HepG2 (cell line): ENCODE measurements around the gene SDR42E2. TPM values are rescaled to one million over a fixed set of nuclear protein-coding genes. Genes with fewer than 3 reads are reported as not detected.
A peak's percentile ranks its signal among the peaks of the same experiment; 100 is the strongest.

Source experiments
- BRCA1 ChIP-seq: sonication (generic); formaldehyde crosslinking; IDR thresholded peaks from 2 replicates; pipeline ENCODE4 v1.4.0; 2020; ENCODE audit warnings: missing genetic modification reagents
- CREBL2 ChIP-seq: sonication (generic); formaldehyde crosslinking; IDR thresholded peaks from 2 replicates; pipeline ENCODE4 v1.8.1; 2023; ENCODE audit warnings: missing genetic modification reagents, mild to moderate bottlenecking, borderline replicate concordance
- ESRRA ChIP-seq: sonication (generic); formaldehyde crosslinking; IDR thresholded peaks from 2 replicates; pipeline ENCODE4 v1.5.1; 2020; ENCODE audit warnings: mild to moderate bottlenecking, low read depth, missing genetic modification reagents
- GATAD1 ChIP-seq: IDR thresholded peaks from 2 replicates; pipeline ENCODE4 v1.6.1; 2016; ENCODE audit warnings: missing genetic modification reagents, missing compliant biosample characterization
- HNF4G ChIP-seq, 2 experiments: sonication (generic) in 1 of 2; formaldehyde crosslinking in 1 of 2; IDR thresholded peaks; 2 replicates each; pipeline versions ENCODE4 v1.4.0 to v1.6.1; 2011 to 2020; ENCODE audit warnings: borderline replicate concordance in 2 of 2, low read depth in 2 of 2, mild to moderate bottlenecking in 2 of 2, low read length in 1 of 2, missing genetic modification reagents in 1 of 2, moderate library complexity in 1 of 2
- HNRNPLL ChIP-seq: fragments of 200-400 bp; formaldehyde crosslinking; IDR thresholded peaks from 2 replicates; pipeline ENCODE4 v1.6.1; 2017; ENCODE audit warnings: mild to moderate bottlenecking, low read depth, low read length; ENCODE audit not compliant: poor library complexity, severe bottlenecking
- HOMEZ ChIP-seq: IDR thresholded peaks from 2 replicates; pipeline ENCODE4 v1.6.1; 2016; ENCODE audit warnings: low read depth
- HOXA7 ChIP-seq: sonication (generic); formaldehyde crosslinking; IDR thresholded peaks from 2 replicates; pipeline ENCODE4 v1.8.1; 2022; ENCODE audit warnings: mild to moderate bottlenecking, missing genetic modification reagents, moderate library complexity
- KLF9 ChIP-seq: IDR thresholded peaks from 2 replicates; pipeline ENCODE4 v1.6.1; 2016; ENCODE audit warnings: low read depth
- MTA1 ChIP-seq: sonication (generic); formaldehyde crosslinking; IDR thresholded peaks from 2 replicates; pipeline ENCODE4 v1.4.0; 2020; ENCODE audit warnings: missing genetic modification reagents, mild to moderate bottlenecking, borderline replicate concordance
- MXD1 ChIP-seq: sonication (generic); formaldehyde crosslinking; IDR thresholded peaks from 2 replicates; pipeline ENCODE4 v1.4.0; 2020; ENCODE audit warnings: mild to moderate bottlenecking, missing genetic modification reagents
- PHF21A ChIP-seq: sonication (generic); formaldehyde crosslinking; IDR thresholded peaks from 2 replicates; pipeline ENCODE4 v1.5.0; 2020; ENCODE audit warnings: mild to moderate bottlenecking, missing genetic modification reagents
- POGK ChIP-seq: sonication (generic); formaldehyde crosslinking; conservative IDR thresholded peaks from 2 replicates; pipeline ENCODE4 v1.8.0; 2022; ENCODE audit warnings: mild to moderate bottlenecking, moderate library complexity, missing genetic modification reagents
- PTBP1 ChIP-seq: fragments of 200-400 bp; formaldehyde crosslinking; IDR thresholded peaks from 2 replicates; pipeline ENCODE4 v1.6.1; 2018; ENCODE audit warnings: low read length, low read depth; ENCODE audit not compliant: poor library complexity, severe bottlenecking
- SALL1 ChIP-seq: sonication (generic); formaldehyde crosslinking; IDR thresholded peaks from 2 replicates; pipeline ENCODE4 v1.8.0; 2022; ENCODE audit warnings: mild to moderate bottlenecking, missing genetic modification reagents
- SAP130 ChIP-seq: IDR thresholded peaks from 2 replicates; pipeline ENCODE4 v1.6.1; 2016; ENCODE audit warnings: low read depth
- SNAPC5 ChIP-seq: sonication (generic); formaldehyde crosslinking; IDR thresholded peaks from 2 replicates; pipeline ENCODE4 v1.8.1; 2023; ENCODE audit warnings: mild to moderate bottlenecking, missing genetic modification reagents, borderline replicate concordance
- TAF1 ChIP-seq: sonication (generic); formaldehyde crosslinking; IDR thresholded peaks from 2 replicates; pipeline ENCODE4 v1.4.0; 2020; ENCODE audit warnings: missing genetic modification reagents
- THAP7 ChIP-seq: sonication (generic); formaldehyde crosslinking; IDR thresholded peaks from 2 replicates; pipeline ENCODE4 v1.8.1; 2023; ENCODE audit warnings: mild to moderate bottlenecking, missing genetic modification reagents
- ZKSCAN1 ChIP-seq: fragments of 150-350 bp; IDR thresholded peaks from 2 replicates; pipeline ENCODE4 v1.6.1; 2014; ENCODE audit warnings: low read length
- ZNF124 ChIP-seq: sonication (generic); formaldehyde crosslinking; IDR thresholded peaks from 2 replicates; pipeline ENCODE4 v1.4.0; 2020; ENCODE audit warnings: missing genetic modification reagents
- ZNF256 ChIP-seq: sonication (generic); formaldehyde crosslinking; conservative IDR thresholded peaks from 2 replicates; pipeline ENCODE4 v1.4.0; 2020; ENCODE audit warnings: missing genetic modification reagents
- ZNF530 ChIP-seq: sonication (generic); formaldehyde crosslinking; IDR thresholded peaks from 2 replicates; pipeline ENCODE4 v1.5.0; 2020; ENCODE audit warnings: low read depth, mild to moderate bottlenecking, missing genetic modification reagents
- ZSCAN21 ChIP-seq: sonication (generic); formaldehyde crosslinking; IDR thresholded peaks from 2 replicates; pipeline ENCODE4 v1.8.0; 2022; ENCODE audit warnings: mild to moderate bottlenecking, missing genetic modification reagents, moderate library complexity, borderline replicate concordance
- polyA plus RNA-seq, 8 experiments: library from polyadenylated mRNA; depleted of rRNA in 3 of 8; stranded (reverse) in 7 of 8; unstranded in 1 of 8; fragments of >200 nt; fragmentation: Illumina TruSeq in 4 of 8; extraction: Trizol in 4 of 8; gene quantifications; 2 replicates each; pipeline versions ENCODE4 v1.2.1 to v1.2.3, GENCODE V29; 2011 to 2016; ENCODE audit warnings: low read depth in 4 of 8, missing spikeins in 1 of 8, mixed read lengths in 1 of 8; ENCODE audit not compliant: insufficient read depth in 1 of 8
- total RNA-seq, 5 experiments: library from RNA; depleted of rRNA; stranded (reverse); fragments of >200 nt; fragmentation: Illumina TruSeq; extraction: Trizol; gene quantifications; 2 replicates each; pipeline ENCODE4 v1.2.3, GENCODE V29; 2016; ENCODE audit warnings: low read depth in 1 of 5

SDR42E2 gene
- total and polyA plus RNA-seq, 2 of the 13 experiments (the other 11 are each of a cell fraction or from before 2014, with no cell fraction given): 0.05 to 0.11 TPM

- TF ChIP-seq SALL1 (peak; percentile 32; the same call in 1 of the 2 replicates), ZNF530 (CRISPR knock-in tag) (no peak), ZSCAN21 (CRISPR knock-in tag) (peak; percentile 55; the same call in 1 of the 2 replicates), ESRRA (CRISPR knock-in tag) (no peak; the same call in 1 of the 2 replicates), MTA1 (CRISPR knock-in tag) (no peak), SAP130 (peak; percentile 47; the same call in 1 of the 2 replicates), KLF9 (CRISPR knock-in tag) (no peak), CREBL2 (CRISPR knock-in tag) (0 out of 2 replicates have a peak, but pooled peaks have one; percentile 6), MXD1 (CRISPR knock-in tag) (no peak), SNAPC5 (CRISPR knock-in tag) (no peak), ZNF256 (CRISPR knock-in tag) (peak; percentile 13; the same call in 1 of the 2 replicates), THAP7 (no peak), HOMEZ (CRISPR knock-in tag) (no peak), HOXA7 (CRISPR knock-in tag) (no peak), PTBP1 (no peak), POGK (CRISPR knock-in tag) (no peak), ZNF124 (CRISPR knock-in tag) (0 out of 2 replicates have a peak, but pooled peaks have one; percentile 20), HNRNPLL (no peak), BRCA1 (CRISPR knock-in tag) (peak; percentile 78; the same call in 1 of the 2 replicates), TAF1 (CRISPR knock-in tag) (no peak), HNF4G (IDR thresholded peaks at IDR 0.05; ENCODE audit: borderline replicate concordance, low read depth, low read length) (peak; percentile 47), HNF4G (CRISPR knock-in tag; IDR thresholded peaks at IDR 0.05; ENCODE audit: borderline replicate concordance, low read depth) (no peak), PHF21A (CRISPR knock-in tag) (no peak), GATAD1 (peak; percentile 71), ZKSCAN1 (0 out of 2 replicates have a peak, but pooled peaks have one; percentile 23)
These were observed 26.5 kb downstream of the SDR42E2 start (continued) for GRCh38 chr16:22188595-22189442.
